Calu3 (cell line): ENCODE data around the gene GREB1L. TPM values are rescaled to one million over a fixed set of nuclear protein-coding genes. Genes with fewer than 3 reads are reported as not detected.
"Not testable (repeated sequence)": the region's sequence is repeated elsewhere in the genome, so short reads cannot be mapped to it uniquely, and the experiment has no call there.

Source experiments
- BruUV-seq: library from RNA; stranded (reverse); fragments of 400-500 nt; replicated peaks from 2 replicates; lab custom pipeline; 2021; lab: Mats Ljungman, UMichigan
- CTCF ChIA-PET: fragments of 300-600 bp; sonication (Branson Sonifier 250); formaldehyde crosslinking; loops from one replicate; lab custom pipeline; 2022; ENCODE audit warnings: antibody characterized with exemption; lab: Charles Lee
- DNase-seq: peaks from one replicate; pipeline ENCODE4 v3.0.0; 2022
- H3K27ac Mint-ChIP-seq: one replicate; pipeline ENCODE4 v1.8.0; 2022; ENCODE audit warnings: mixed read lengths; ENCODE audit not compliant: unreplicated experiment
- H3K27me3 Mint-ChIP-seq: one replicate; pipeline ENCODE4 v1.8.0; 2022; ENCODE audit warnings: mixed read lengths; ENCODE audit not compliant: unreplicated experiment
- H3K36me3 Mint-ChIP-seq: one replicate; pipeline ENCODE4 v1.8.0; 2022; ENCODE audit warnings: mild to moderate bottlenecking, moderate library complexity, mixed read lengths; ENCODE audit not compliant: insufficient read depth, unreplicated experiment
- H3K4me1 Mint-ChIP-seq: one replicate; pipeline ENCODE4 v1.8.0; 2022; ENCODE audit warnings: mild to moderate bottlenecking, low read depth, mixed read lengths; ENCODE audit not compliant: unreplicated experiment
- H3K4me3 Mint-ChIP-seq: one replicate; pipeline ENCODE4 v1.8.0; 2022; ENCODE audit warnings: mild to moderate bottlenecking, low read depth, moderate library complexity, mixed read lengths; ENCODE audit not compliant: unreplicated experiment
- H3K9me3 Mint-ChIP-seq: one replicate; pipeline ENCODE4 v1.8.0; 2022; ENCODE audit warnings: low read depth, mixed read lengths; ENCODE audit not compliant: unreplicated experiment
- intact Hi-C: fragments of 100-400 bp; cut with micrococcal nuclease; formaldehyde crosslinking; loops from one replicate; pipeline ENCODE4 v1.10.0; 2022; ENCODE audit not compliant: unreplicated experiment
- total RNA-seq: library from RNA; stranded (reverse); gene quantifications from 2 replicates; pipeline ENCODE4 v1.2.3, GENCODE V29; 2022
- TF ChIP-seq, protein P1 (sequence below): fragments of 200-600 bp; IDR thresholded peaks from one replicate; pipeline ENCODE4 v1.8.0; 2022; ENCODE audit warnings: antibody characterized with exemption; ENCODE audit not compliant: unreplicated experiment

The GREB1L gene
- total RNA-seq, 1 experiment from 2014 or later = 3.8 TPM

DNA sequence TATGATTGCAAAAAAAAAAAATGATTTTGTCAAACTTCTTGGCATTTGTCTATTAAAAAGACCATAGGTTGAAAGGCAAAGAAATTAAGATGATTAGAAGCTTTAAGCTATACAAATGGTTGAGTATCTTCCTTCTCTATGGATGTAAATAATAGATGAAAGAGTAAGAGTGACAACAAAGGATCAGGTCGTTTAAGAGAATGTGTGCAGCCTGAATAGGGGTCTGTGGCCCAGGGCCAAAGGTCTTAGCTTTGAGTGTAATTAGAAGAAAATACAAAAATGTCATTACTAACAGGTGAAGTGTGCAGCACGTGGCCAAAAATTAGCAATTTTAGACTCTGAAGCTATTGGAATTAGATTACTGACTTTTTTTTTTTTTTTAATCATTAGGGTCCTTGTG lies 122.4 kb downstream of the GREB1L start:
- DNase-seq = no peak
- Mint-ChIP-seq H3K4me1 (no peaks in the 10 kb centered on the region), H3K4me3 (no peak overlapping the region), H3K9me3 (no peaks in the 10 kb centered on the region), H3K27me3 (no peaks in the 10 kb centered on the region), H3K27ac (no peak overlapping the region), H3K36me3 (no peaks in the 10 kb centered on the region)
- CTCF ChIA-PET = interaction anchor here (0.8 kb wide), 1 partner anchor 178 kb away, joined by 4 read pairs; no protein-coding TSS in a partner anchor
- no TSS peak for BruUV-seq
- TF ChIP-seq, protein P1, sequence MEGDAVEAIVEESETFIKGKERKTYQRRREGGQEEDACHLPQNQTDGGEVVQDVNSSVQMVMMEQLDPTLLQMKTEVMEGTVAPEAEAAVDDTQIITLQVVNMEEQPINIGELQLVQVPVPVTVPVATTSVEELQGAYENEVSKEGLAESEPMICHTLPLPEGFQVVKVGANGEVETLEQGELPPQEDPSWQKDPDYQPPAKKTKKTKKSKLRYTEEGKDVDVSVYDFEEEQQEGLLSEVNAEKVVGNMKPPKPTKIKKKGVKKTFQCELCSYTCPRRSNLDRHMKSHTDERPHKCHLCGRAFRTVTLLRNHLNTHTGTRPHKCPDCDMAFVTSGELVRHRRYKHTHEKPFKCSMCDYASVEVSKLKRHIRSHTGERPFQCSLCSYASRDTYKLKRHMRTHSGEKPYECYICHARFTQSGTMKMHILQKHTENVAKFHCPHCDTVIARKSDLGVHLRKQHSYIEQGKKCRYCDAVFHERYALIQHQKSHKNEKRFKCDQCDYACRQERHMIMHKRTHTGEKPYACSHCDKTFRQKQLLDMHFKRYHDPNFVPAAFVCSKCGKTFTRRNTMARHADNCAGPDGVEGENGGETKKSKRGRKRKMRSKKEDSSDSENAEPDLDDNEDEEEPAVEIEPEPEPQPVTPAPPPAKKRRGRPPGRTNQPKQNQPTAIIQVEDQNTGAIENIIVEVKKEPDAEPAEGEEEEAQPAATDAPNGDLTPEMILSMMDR = no peak
- intact Hi-C loops = no loop called here

- Mint-ChIP-seq H3K4me1 (no peaks in the 10 kb centered on the region), H3K4me3 (no peak overlapping the region), H3K27ac (no peak overlapping the region), H3K9me3 (no peaks in the 10 kb centered on the region), H3K36me3 (no peaks in the 10 kb centered on the region), H3K27me3 (no peaks in the 10 kb centered on the region)
- BruUV-seq = no TSS peak
- CTCF ChIA-PET = no interaction called here
- TF ChIP-seq, protein P1 = no peak
- intact Hi-C loops = no loop called here
- DNase-seq = no peak
Measured at GRCh38 chr18:21366896-21367295, 124.9 kb downstream of the GREB1L start.

DNA sequence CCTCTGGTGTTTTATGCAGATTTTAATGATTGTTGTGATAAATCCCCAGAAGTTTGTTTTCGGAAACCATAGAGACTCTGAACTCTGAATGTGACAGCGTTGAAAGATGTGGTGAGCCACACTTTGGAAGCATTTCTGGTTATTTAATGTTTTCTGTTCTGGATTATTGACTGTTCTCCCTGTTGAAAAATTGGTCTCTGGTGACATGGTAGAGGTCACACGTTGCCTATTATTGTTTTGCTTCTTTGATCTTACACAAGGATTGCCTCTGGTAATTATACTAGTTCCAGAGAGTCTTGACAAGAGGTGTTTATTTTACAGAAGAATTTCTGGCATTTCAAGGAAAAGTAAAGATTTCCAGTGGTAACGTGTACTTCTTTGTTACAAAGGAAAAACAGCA lies 127.1 kb downstream of the GREB1L start:
- no peaks in the 10 kb centered on the region for H3K9me3 Mint-ChIP-seq
- no peak overlapping the region for H3K27ac Mint-ChIP-seq
- no TSS peak for BruUV-seq
- no peaks in the 10 kb centered on the region for H3K4me1 Mint-ChIP-seq
- intact Hi-C loops = no loop called here
- no peaks in the 10 kb centered on the region for H3K27me3 Mint-ChIP-seq
- CTCF ChIA-PET = no interaction called here
- no peak overlapping the region for H3K4me3 Mint-ChIP-seq
- DNase-seq = no peak
- TF ChIP-seq, protein P1 = no peak
- H3K36me3 Mint-ChIP-seq = no peaks in the 10 kb centered on the region

- H3K4me1 Mint-ChIP-seq, H3K9me3 Mint-ChIP-seq, BruUV-seq, DNase-seq, H3K27ac Mint-ChIP-seq, H3K36me3 Mint-ChIP-seq, H3K4me3 Mint-ChIP-seq, H3K27me3 Mint-ChIP-seq, intact Hi-C loops: not testable (repeated sequence)
- CTCF ChIA-PET = interaction anchor here (0.7 kb wide), 1 partner anchor 8 kb away, joined by 4 read pairs; no protein-coding TSS in a partner anchor
Measured at GRCh38 chr18:21369597-21369996, 127.6 kb downstream of the GREB1L start.

DNA sequence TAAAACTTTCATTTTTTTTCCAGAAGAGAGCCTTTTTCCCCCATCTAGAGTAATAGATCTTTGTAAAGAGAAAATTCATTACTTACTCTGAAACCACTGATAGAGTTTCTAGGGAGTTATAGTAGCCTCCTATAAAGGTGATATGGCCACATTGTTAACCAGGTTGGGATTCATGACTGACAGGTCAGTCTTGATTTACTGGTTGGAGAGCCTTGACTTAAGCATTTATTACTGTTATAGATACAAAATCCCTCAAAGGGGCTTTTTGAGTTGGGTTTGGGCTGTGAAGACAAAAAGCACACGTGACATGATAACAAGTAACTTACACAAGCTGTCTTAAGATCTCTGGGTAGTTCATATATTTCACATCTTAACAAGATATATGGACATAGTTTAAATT lies 141.0 kb downstream of the GREB1L start:
- CTCF ChIA-PET = no interaction called here

More for the DNA sequence above, 141.0 kb downstream of the GREB1L start:
- BruUV-seq = no TSS peak
- Mint-ChIP-seq H3K4me1 (no peaks in the 10 kb centered on the region), H3K9me3 (no peaks in the 10 kb centered on the region), H3K27ac (no peak overlapping the region), H3K36me3 (no peaks in the 10 kb centered on the region), H3K4me3 (no peak overlapping the region), H3K27me3 (no peaks in the 10 kb centered on the region)
- intact Hi-C loops = no loop called here
- TF ChIP-seq, protein P1 = no peak
- no peak for DNase-seq
